GM18868 (cell line): Measurements from ENCODE around the gene SECTM1.
"Not testable (repeated sequence)": the region's sequence is repeated elsewhere in the genome, so short reads cannot be mapped to it uniquely, and the experiment has no call there.

ENCODE experiments used
- ATAC-seq: cut with Tn5 transposase; IDR thresholded peaks from one replicate; pipeline ENCODE4 v1.9.1; 2021; ENCODE audit warnings: mild to moderate bottlenecking, moderate library complexity; ENCODE audit not compliant: unreplicated experiment

The SECTM1 gene

DNA sequence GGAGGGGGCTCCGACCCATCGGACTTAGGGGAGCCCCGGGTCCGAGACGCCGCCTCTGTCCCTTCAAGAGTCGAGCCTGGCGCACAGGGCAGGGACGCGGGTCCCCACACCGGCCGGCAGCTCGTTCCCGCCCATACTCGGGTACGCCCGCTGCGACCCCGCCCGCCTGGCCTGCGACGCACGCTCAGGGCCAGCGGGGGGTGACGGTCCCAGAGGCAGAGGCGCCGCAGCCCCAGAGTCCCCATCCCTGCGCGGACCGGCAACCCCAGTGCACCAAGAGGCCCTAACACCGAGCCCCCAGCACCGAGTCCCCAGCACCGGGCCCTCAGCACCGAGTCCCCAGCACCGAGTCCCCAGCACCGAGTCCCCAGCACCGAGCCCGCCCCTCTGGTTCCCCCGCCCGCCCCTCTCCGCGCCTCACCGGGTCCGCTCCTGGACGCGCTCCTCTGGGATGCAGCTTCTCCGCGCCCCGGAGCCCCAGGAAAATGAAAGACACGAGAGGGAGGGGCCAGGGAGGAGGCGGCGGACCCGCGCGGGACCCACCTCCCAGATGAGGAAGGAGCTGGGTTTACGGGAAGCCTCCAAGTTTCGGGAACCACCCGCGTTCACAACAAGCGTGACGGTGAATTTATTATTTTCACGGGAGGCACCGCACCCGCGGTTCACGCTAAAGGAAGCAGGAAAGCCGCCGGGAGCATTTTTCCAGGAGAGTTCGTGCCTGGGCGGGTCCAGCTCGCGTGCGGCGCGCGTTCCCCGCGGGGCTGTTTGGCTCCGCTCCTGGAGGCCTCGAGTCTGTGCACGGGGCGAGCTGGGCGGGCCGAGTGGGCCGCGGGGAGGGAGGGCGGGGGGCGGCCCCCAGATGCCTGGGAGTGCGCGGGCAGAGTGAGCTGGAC is at the start of gene SECTM1:
Gene SECTM1 (minus strand): TSS at position 488 of the 893 bp plus-strand sequence. CDS start 6,526 bp downstream, outside the sequence.
- no peak for ATAC-seq

DNA sequence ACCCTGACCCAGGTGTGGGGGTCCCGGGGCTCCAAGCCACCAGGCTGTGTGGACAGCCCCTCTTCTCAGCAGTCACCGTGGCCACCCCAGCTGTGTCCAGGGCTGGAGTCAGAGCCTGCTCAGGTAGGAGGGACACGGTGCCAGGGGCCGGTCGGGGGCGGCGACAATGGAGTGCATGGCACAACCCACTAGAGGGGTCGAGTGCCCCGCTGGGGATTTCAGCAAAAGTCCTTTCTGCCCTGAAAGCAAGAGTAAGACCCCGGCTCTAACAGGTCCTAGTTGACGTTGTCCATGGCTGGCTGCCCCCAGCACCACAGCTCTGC is 49.3 kb upstream of the SECTM1 start:
- no peak for ATAC-seq

DNA sequence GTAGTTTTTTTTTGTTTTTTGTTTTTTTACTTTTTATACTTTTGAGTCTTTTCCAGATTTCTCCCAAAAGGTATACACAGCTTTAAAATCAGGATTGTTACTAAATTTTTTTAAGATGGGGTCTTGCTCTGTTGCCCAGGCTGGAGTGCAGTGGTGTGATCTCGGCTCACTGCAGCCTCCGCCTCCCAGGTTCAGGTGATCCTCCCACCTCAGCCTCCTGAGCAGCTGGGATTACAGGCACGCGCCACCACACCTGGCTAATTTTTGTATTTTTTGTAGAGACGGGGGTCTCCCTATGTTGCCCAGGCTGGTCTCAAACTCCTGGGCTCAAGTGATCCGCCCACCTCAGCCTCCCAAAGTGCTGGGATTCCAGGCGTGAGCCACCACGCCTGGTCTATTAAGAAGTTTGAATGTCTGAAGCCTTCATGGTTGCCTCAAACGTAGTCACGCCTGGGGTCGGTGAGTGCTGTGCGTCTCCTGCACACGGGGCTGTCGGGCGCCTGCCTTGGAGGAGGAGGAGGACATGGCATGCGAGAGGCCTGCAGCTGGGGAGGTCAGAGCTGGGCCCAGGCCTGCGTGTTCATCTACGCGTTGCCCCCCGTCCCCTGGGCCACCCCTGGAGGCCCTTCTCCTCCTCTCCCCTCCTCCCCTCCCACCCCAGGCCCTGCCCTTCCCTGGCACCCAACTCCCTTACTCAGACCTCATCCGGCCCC is 48.8 kb upstream of the SECTM1 start:
- not testable (repeated sequence) for ATAC-seq

DNA sequence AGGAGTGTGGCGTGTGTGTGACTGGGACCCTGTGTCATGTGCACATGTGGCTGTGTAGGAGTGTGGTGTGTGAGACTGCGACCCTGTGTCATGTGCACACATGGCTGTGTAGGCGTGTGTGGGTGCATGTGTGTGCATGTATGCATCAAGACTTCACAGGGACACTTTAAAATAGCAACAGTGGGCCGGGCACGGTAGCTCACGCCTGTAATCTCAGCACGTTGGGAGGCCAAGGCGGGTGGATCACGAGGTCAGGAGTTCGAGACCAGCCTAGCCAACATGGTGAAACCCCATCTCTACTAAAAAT is 48.1 kb upstream of the SECTM1 start:
- ATAC-seq = not testable (repeated sequence)

DNA sequence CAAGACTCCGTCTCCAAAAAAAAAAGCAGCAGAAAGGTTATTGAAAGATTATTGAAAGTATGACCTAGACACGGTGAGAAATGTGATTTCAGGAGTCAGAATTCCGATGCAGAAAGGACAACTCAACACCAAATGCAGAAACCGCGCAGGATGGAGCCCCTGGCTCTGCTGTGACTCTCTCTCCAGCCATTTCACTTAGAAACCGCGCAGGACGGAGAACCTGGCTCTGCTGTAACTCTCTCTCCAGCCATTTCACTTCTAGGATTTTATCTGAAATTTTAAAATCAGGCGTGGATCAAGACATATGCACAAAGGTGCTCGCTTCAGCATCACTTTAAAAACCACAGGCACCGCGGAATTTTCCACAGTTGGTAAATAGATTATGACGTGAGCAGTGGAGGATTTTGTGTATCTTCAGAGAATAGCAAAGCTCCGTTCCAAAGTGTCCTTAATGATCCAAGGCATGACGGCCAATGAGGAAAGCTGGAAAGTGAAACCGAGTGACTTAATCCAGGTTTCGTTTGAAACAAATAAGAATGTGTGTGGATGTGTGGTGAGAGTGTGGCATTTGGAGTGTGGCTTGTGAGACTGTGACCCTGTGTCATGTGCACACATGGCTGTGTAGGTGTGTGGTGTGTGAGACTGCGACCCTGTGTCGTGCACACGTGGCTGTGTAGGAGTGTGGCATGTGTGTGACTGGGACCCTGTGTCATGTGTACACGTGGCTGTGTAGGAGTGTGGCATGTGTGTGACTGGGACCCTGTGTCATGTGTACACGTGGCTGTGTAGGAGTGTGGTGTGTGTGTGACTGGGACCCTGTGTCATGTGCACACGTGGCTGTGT is 47.5 kb upstream of the SECTM1 start:
- no peak for ATAC-seq

DNA sequence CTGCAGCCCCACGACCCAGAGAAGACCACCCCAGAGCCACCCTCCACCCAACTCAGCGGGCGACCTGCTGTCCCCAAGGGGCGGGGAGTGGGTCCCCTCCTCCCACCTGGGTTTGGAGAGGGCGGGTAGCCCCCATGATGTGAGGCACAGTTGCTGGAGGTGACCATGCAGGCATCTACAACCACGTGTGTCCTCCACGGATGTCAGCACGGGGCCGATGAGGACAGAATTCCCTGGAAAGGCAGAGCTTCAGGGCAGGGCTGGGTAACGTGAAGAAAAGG is 45.1 kb upstream of the SECTM1 start:
- no peak for ATAC-seq

DNA sequence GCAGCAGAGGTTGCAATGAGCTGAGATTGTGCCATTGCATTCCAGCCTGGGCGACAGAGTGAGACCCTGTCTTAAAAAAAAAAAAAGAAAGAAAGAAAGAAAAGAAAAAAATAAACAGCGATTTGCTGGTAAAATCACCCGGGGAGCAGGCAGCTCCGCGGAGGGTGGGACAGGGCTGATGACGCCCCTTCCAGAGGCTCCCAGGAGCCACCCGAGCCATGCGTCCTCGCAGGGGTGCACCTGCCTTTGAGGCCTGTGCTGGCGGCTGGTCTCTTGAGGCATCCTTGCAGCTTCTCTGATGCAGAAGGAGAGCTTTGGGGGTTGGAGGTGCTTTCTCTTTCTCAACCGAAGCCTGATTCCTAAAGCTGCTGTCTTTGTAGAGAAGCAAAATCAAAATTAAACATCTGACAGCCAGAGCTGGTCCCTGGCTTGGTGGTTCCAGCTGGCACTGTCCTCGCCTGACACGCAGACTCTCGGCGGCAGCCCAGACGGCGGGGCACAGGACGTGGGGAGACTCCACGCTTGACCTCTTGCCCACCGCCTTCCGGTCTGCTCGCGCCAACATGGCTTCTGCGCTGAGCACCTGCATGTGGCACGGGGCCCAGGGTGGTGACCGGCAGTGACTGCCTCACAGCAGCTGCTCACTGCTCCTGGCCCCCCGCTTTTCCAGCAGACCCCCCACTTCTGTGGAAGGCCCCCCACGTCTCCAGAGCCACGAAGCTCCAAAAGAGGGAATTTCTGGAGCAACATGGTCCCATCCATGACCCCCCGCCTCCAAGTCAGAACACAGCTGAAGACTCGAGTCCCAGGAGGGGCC is 44.6 kb upstream of the SECTM1 start:
- no peak for ATAC-seq

DNA sequence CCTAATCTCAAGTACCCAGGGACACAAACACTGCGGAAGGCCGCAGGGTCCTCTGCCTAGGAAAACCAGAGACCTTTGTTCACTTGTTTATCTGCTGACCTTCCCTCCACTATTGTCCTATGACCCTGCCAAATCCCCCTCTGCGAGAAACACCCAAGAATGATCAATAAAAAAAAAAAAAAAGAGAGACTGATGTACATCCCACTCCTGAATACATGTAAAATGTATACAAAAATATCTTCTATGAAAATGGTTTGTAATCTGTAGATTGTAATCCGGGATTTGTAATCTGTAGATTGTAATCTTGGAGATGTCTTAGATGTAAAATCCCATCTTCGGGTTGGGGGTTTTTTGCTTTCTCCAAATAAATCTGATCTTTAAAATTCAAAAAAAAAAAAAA is 43.7 kb upstream of the SECTM1 start:
- not testable (repeated sequence) for ATAC-seq

DNA sequence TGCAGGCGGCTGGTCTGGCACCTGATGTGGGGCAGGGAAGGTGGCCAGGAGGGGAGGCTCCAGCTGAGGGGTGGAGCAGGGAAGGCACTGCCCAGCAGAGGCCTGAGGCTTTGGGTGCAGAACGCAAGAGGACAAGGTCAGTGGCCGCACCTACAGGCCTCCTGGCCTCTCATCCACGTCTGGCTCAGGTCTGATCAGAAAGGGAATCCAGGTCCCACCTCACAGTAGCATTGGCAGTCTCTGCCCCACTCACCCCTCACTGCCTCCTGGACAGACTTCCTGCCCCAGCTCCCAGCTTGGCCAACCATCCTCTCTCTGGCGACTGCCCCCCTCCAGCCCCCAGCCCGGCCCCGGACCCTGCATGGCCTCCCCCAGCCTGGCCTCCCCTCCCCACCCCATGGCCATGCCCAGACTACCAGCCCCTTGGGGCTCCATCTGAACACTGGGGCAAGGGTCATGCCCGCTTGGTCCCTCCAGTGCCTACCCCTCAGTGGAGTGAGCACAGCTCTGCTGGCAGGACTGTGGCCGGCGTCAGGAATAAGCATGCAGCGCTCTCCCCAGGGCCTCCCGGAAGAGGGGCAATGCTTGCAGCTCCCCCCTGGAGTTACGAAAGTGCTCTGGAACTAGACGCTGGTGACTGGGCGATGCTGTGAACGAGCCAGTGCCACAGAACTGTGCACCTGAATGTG is 42.6 kb upstream of the SECTM1 start:
- no peak for ATAC-seq

DNA sequence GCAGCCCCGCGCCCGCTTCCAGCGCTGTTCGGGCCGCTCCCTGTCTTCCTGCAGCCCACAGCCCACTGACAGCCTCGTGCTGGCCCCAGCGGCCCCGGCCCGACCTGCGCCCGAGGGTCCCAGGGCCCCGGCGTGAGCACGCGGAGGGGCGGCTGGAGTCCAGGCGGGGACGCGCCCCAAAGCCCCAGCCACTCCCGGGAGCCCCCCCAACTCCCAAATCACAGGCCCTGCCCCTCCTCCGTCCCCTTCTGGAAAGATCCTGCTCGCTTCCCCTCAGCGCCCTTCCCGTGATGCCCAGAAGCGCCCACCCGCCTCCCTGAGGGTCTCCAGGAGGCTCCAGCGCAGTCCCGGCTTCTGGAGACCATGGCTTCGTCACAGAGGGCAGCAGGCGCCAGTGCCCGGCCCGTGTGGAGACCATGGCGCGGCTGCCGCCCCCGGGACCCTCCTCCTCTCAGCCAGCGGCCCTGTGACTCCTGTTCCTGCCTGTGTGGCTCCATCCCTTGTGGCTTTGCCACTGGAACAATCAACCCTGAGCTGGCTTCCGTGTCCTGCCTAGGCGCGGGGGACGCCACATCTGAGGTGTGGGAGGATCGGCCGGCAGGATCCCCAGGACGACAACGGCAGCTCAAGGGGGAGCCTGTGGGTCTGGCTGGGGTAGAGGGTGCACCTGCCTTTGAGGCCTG is 41.9 kb upstream of the SECTM1 start:
- no peak for ATAC-seq

DNA sequence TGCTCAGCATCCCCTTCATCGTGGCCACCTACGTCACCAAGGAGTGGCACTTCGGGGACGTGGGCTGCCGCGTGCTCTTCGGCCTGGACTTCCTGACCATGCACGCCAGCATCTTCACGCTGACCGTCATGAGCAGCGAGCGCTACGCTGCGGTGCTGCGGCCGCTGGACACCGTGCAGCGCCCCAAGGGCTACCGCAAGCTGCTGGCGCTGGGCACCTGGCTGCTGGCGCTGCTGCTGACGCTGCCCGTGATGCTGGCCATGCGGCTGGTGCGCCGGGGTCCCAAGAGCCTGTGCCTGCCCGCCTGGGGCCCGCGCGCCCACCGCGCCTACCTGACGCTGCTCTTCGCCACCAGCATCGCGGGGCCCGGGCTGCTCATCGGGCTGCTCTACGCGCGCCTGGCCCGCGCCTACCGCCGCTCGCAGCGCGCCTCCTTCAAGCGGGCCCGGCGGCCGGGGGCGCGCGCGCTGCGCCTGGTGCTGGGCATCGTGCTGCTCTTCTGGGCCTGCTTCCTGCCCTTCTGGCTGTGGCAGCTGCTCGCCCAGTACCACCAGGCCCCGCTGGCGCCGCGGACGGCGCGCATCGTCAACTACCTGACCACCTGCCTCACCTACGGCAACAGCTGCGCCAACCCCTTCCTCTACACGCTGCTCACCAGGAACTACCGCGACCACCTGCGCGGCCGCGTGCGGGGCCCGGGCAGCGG is 41.2 kb upstream of the SECTM1 start:
- no peak for ATAC-seq

DNA sequence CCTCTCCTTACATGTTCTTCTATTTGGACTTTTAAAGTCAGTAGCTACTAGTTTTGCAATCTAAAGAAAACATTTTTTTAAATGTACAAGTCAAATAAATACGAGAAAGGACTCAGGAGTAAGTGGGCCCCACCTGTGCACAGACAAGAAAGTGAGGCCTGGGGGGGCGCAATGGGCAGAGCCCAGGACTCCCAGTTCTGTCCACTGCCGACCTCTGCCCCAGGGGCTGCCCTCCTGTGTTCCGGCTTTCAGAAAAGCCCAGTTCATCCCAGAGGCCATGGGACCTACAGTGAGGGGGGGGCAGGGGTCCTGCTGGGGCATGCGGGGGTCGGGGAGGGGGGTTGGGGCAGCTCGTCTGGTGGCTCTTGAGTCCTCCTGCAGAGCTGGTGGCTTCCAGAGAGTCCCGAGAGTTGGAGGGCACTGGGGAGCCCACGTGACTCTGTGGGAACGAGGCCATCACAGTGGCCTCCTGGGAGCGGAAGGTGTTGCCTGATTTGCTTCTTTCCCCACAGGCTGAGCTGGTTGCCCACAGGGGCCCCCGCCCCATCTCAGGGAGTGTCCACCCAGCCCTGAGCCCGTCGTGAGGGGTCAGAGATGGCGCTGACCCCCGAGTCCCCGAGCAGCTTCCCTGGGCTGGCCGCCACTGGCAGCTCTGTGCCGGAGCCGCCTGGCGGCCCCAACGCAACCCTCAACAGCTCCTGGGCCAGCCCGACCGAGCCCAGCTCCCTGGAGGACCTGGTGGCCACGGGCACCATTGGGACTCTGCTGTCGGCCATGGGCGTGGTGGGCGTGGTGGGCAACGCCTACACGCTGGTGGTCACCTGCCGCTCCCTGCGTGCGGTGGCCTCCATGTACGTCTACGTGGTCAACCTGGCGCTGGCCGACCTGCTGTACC is 40.4 kb upstream of the SECTM1 start:
- no peak for ATAC-seq

DNA sequence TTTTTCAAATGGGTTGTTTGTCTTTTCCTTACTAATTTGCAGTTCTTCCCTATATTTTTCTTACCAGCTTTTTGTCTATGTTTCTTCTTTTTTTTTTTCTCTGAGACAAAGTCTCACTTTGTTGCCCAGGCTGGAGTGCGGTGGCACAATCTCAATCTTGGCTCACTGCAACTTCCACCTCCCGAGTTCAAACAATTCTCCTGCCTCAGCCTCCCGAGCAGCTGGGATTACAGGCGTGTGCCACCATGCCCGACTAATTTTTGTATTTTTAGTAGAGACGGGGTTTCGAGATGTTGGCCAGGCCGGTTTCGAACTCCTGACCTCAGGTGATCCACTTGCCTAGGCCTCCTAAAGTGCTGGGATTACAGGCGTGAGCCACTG is 39.5 kb upstream of the SECTM1 start:
- not testable (repeated sequence) for ATAC-seq

DNA sequence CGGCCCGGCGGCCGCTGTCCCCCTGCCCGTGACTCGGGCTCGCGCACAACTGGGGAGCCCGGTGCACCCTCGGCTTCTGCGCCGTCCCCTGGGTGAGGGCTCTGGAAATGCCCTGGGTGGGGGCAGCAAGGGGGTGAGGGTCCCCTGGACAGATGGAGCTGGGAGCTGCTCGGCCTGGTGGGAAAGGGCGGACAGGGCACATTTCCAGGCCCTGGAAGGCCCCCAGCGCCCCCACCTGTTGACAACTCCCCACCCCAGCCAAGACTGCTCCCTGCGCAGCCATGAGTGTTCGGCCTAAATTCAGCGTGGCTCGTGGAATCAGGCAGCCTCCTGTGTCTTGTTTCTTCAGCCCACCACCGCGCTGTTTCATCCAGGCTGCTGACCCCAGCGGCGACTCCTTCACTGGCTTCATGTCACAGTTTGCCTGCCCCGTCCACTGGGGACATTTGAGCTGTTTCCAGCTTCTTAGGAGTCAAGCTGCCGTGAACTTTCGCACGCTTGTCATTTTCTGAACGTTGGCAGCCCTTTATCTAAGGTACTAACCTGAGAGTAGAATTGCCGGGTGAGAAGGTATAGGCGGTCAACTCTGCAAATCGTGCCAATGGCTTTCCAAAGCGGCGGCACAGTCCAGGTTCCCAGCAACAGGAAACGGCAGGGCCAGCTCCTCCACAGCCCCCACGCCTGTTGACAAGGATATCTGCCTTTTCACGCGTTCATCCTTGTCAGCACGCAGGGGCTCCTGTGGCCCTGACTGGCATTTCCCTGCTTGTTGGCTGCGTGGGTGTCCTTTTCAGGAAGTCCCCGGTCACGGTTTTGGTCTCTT is 38.9 kb upstream of the SECTM1 start:
- ATAC-seq = no peak

DNA sequence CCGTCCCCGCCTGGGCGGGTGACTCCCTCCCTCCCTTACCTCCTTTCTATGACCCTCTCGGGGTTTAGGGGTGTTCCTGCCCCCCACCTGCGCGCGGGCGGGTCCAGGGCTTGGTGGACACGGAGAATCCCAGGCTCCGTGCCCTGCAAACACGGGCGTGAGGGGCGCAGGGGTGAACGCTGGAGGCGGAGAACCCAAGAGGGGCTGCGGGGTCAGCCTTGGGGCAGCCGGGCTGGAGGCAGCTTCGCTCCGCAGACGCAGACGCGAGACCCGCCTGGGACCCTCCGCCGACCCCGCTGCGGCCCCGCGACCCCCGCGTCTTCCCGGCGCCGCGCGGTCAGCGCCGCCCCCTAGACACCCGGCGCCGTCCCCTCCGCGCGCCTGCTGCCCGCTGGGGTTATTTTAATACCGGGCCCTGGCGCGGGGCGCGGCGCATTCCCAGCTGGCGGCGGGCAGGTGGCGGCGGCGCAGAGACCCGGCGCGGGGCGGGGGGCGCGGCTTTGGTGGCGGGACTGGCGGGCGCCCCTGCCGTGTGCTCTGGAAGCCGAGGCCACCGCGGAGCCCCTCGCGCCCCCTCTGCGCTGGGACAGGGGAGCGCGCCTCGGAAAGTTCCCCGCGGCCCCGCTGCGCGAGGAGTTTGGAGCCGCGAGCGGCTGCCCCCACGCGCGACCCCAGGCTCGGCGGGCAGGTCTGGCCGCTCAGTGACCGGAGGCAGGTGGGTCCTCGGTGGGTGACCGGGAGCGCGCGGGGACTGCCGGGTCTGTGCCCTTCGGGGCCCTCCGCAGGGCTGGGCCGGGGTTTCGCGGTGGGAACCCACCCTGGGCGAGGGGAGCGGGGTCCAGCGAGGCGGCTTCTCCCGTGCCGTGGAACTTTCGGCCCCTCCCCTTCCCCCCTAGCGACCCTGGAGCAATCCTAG is 38.0 kb upstream of the SECTM1 start, which contains the start of gene UTS2R:
Gene UTS2R (plus strand): TSS at position 433 of the 916 bp plus-strand sequence. CDS start 2,560 bp downstream, outside the sequence.
- no peak for ATAC-seq
